HG02870 (cell line): ENCODE measurements around the gene NFATC3.
A peak's percentile ranks its signal among the peaks of the same experiment; 100 is the strongest.

ENCODE experiments used
- ATAC-seq: cut with Tn5 transposase; IDR thresholded peaks from one replicate; pipeline ENCODE4 v1.9.1; 2021; ENCODE audit warnings: mild to moderate bottlenecking, moderate library complexity; ENCODE audit not compliant: unreplicated experiment

The NFATC3 gene

DNA sequence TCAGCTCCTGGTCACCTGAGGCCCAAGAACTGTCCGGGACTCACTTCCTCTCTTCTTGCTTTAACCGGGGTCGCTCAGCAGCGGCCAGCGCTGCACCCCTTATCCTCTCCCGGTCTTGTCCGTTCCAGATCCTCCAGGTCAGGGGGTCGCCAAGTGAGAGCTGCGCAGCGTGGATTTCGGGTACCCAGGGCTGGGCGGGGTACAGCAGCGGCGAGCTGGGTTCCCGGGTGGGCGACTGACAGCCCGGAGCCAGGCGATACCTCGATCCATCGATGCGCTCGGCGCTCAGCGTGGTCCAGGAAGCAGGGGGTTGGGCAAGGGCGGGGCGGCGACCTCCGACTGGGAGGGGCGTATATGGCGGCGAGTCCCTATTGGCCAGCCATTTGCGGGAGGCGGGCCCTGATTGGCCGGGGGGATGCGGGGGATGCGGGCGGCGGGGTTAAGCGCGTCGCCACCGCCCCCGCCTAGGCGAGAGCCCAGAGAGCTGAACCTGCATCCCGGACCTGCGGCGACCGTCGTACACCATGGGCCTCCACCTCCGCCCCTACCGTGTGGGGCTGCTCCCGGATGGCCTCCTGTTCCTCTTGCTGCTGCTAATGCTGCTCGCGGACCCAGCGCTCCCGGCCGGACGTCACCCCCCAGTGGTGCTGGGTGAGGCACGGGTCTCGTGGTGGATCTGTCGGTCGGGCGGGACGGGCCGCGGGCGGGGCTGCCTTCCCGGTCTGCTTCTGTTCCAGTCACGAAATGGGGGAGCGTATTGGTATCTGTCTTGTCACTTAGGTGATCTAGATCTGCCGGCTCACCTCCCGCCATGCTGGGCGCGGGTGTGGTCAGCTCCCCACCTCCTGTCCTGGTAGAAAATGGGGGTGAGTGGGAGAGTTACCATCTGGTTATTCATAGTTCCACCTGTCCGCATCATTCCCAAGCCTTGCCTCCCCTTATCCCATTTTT is 160.0 kb downstream of the NFATC3 start, which contains the start of gene PLA2G15:
TSS of gene PLA2G15 (plus strand) at position 471 of the 951 bp plus-strand sequence. CDS start at position 525, 54 bp downstream.
- peak; percentile 88 for ATAC-seq

DNA sequence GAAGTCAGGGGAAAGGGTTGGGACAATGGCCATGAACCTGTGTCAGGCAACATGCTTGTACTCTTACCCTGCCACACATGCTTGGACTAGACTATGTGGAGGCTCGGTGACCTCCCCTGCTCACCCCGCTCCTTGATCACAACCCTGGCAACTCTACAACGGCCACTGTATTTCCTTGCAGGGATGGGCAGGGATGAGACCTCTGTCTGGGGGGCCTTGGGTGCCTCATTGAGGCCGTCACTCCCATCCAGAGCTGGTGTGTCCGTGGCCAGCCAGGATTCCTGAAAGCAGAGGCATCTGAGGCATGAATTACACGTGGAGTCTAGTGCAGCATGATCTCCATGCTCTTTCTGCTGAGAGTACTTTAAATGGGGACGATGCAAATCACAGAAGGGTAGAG is 161.0 kb downstream of the NFATC3 start:
- no peak for ATAC-seq

DNA sequence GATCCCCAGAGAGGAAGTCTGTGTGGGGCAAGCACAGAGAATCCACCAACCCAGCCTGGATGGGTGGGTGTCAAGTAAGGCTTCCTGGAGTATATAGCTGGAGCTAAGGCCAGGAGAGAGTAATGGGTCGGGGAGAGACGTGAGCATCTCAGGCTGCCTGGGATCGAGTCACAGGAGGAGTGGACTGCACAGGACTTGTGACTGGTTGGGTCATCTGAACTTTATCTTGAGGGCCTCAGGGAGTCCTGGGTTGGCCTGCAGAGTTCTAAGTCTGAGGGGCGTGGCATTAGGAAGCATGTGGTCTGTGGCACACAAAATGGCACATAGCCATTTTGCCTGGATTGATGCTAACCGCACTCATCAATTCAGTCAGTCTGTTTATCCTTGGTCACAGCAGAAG is 161.5 kb downstream of the NFATC3 start:
- ATAC-seq, result no peak

DNA sequence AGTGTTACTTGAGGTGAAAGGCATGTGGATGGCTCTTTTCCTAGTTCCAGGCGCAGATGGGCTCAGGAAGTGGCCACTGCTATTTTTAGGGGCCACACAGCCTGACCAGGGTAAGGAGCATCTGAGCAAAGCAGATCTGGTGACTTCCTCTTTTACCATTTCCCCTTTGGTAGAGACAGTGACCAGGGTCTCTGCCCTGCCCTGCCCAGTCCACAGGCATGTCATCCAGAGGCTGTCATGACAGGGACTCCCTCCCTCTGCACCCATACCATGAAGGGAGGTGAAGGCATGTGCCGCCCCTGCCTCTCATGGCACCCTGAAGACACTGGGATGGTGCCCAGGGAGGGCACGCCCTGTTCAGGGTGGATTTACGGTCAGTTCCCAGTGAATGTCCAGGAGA is 162.2 kb downstream of the NFATC3 start:
- ATAC-seq, result no peak

DNA sequence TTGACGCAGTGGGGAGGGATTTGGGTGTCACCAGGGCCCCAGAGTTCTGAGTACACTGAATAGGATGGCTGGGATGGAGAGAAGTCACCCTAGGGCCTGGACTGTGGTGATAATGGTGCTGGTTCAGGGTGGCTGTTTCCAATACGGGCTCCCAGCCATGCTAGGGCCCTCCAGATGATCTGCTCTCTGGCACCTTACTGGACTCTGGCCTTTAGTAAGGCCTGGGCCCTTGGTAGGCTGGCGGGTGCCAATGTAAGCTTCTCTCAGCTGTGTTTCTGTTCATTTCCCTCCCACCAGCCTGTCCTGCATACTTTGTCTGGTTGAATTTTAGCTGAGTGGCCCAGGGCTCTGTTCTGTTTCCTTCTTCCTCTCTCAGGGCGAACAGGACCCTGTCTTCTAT is 162.8 kb downstream of the NFATC3 start:
- no peak for ATAC-seq

DNA sequence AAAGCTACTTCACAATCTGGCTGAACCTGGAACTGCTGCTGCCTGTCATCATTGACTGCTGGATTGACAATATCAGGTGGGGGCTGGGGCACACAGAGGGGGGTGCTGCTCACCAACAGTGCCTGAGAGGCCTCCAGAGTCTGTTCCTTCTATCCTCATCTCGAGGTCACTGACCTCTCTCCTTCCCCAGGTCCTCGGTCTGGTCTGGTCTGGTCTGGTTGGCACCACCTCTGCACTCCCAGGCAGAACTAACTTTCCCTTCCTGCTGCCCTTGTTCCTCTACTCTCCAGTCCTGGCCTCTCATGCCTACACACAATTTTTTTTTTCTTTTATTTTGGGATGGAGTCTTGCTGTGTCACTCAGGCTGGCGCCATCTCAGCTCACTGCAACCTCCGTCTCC is 164.2 kb downstream of the NFATC3 start:
- ATAC-seq, result no peak

DNA sequence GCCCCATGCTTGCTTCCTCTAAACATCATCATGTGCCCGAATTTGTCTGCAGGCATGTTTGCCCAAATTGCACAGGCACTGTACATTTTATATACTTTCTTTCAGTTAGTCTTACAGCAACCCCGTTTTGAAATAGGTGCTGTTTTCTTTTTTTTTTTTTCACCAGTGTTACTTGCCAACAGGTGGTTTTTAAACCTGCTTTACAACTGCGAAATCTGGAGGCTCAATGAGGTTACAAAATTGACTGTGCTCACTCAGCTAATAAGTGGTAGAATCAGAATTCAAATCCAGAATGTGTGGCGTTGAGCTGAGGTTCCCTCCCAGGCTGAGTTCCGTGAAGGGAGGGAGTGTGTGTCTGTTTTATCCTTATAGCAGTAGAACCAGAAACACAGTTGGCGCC is 165.8 kb downstream of the NFATC3 start:
- ATAC-seq, result no peak

DNA sequence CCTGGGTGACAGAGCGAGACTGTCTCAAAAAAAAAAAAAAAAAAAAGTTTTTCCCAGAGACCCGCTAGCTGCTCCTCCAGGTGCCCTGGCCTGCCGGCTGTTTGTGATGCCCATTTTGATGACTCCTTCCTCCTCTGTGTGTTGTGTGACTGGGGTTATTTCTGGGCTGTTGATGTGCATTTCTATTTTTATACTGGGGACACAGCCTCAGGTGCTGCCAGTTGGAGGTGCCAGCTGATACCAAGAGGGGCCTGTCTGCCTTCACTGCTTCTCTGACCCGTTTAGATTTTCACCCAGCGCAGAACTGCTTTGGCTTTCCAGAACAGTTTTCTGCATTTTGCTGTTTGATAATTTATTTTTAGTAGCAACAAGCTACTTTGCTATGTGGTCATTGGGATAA is 166.7 kb downstream of the NFATC3 start:
- ATAC-seq, result no peak

DNA sequence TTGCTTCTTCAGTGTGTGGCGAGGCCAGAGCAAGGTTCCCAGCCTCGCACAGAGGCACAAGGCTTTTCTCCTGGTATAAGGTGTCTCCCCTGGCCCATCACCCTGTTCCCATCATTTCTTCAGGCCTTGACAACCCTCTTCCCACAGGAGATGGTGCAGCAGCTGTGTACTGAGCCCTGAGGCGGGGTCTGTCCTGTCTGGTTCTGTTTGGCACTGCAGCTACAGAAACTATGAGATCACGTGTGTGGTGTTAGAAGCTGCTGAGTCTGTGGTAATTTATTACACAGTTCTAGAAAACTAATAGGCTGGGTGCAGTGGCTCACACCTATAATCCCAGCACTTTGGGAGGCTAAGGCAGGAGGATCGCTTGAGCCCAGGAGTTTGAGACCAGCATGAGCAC is 167.2 kb downstream of the NFATC3 start:
- no peak for ATAC-seq

DNA sequence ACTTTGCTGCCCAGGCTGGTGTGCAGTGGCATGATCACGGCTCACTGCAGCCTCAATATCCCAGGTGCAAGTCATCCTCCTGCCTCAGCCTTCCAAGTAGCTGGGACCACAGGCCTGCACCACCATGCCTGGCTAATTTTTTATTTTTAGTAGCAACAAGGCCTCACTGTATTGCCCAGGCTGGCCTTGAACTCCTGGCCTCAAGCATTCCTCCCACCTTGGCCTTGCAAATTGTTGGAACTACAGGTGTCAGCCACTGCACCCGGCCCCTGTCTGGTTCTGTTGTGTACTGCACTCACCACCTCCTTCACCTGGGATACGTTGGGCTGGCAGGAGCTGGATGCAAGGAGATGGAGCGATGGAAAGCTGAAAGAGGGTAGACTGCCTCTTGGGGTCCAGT is 168.6 kb downstream of the NFATC3 start:
- no peak for ATAC-seq

DNA sequence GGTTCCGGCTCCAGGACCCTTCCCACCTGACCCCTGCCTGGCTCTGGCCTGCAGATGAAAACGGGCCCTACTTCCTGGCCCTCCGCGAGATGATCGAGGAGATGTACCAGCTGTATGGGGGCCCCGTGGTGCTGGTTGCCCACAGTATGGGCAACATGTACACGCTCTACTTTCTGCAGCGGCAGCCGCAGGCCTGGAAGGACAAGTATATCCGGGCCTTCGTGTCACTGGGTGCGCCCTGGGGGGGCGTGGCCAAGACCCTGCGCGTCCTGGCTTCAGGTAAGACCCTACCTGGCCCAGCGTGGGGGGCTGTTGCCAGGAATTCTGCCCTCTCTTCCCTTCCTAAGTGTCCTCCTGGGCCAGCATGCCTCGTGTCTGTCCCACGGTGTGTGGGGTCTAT is 170.5 kb downstream of the NFATC3 start:
- no peak for ATAC-seq

DNA sequence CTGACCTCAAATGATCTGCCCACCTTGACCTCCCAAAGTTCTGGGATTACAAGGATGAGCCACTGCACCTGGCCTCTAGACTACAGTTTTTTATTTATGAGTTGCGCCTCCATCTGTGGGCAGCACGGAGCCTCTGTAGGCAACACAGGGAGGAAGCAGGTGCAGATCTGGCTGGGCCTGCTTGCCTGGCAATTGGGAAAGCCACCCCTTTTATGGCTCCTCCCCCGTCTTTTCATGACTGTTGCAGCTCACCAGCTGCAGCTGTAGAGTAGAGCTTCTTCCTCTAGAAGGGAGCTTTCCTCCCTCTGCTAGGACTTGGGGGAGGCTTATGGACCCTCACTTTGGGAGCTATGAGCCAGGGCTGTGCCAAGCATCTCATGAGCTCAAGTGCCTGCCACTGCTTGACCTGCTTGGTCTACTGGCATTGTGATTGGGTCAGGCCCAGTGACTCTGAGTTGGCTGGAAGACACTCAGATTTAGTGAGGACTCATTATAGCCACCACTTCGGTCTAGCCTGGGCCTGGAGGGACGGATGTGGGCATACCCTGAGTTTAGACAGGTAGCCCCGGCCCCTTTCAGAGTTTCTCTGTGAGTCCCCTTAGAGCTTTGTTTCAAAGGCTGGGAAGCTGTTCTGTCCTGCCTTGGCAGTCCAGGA is 172.2 kb downstream of the NFATC3 start:
- no peak for ATAC-seq

DNA sequence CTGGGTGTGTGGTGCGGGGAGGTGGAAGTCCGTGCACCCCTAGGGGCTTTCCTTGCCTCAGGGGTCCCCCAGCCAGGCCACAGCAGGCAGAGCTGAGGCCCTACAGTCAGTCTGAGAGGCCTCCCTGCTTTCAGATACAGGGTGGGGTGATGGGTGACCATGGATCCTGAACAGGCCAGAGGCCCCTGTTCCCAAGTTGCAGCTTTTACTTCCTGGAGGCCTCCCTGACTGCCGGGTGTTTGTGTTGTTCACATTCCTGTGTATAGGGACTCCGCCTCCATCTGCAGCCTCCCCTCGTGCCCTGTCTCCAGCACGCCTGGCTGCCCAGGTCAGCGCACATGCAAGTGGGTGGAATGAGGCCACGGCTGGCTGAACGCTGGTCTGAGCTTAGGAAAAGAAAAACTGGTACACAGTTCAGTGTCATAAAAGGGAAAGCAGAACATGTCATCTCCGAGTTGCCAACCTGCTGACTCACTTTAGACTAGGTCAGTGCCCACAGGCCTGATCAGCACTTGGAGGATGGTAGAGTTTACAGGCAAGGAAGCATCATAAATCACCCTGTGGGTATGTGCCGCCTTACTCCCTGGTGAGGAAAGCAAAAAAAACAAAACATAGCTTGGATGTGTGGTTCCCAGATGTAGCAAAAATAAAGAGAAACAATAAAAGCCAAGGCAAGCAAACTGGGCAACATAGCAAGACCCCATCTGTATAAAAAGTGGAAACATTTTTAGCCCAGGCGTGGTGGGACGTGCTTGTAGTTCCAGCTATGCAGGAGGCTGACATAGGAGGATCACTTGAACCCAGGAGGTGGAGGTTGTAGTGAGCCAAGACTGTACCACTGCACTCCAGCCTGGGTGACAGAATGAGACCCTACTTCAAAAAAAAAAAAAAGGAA is 173.0 kb downstream of the NFATC3 start:
- no peak for ATAC-seq

DNA sequence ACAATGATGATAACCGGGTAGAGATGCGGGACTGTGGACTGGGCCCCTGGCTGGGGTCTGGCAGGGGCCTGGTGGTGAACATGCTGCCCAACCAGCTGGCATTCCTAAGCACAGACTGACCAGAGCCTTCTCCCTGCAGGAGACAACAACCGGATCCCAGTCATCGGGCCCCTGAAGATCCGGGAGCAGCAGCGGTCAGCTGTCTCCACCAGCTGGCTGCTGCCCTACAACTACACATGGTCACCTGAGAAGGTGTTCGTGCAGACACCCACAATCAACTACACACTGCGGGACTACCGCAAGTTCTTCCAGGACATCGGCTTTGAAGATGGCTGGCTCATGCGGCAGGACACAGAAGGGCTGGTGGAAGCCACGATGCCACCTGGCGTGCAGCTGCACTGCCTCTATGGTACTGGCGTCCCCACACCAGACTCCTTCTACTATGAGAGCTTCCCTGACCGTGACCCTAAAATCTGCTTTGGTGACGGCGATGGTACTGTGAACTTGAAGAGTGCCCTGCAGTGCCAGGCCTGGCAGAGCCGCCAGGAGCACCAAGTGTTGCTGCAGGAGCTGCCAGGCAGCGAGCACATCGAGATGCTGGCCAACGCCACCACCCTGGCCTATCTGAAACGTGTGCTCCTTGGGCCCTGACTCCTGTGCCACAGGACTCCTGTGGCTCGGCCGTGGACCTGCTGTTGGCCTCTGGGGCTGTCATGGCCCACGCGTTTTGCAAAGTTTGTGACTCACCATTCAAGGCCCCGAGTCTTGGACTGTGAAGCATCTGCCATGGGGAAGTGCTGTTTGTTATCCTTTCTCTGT is 174.0 kb downstream of the NFATC3 start:
- ATAC-seq, result no peak

DNA sequence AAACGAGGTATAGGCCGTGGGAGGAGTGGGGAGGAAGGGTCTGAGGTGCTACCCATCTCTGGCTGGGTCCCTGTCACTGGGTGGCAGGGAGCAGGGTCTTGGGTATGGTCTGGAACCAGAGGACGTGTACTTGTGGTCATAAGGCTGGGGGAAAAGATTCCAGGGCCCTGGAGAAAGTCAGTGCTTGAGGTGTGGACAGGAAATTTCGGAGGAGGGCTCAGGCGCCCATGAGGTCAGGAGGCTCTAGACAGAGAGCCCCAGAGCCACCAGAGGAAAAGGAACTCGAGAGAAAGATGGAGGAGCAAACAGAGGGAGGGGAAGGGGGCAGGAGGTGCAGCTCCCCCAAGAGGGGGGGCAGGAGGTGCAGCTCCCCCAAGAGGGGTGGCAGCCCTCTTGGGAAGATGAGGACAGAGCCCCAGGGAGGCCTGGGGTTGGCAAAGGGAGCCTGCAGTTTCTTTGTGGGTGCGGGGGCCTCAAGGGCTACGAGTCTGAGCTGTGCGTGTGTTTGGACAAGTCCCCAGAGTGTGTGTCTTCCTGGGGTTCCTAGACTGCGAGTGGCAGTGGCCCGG is 178.5 kb downstream of the NFATC3 start:
- ATAC-seq, result peak; percentile 6

DNA sequence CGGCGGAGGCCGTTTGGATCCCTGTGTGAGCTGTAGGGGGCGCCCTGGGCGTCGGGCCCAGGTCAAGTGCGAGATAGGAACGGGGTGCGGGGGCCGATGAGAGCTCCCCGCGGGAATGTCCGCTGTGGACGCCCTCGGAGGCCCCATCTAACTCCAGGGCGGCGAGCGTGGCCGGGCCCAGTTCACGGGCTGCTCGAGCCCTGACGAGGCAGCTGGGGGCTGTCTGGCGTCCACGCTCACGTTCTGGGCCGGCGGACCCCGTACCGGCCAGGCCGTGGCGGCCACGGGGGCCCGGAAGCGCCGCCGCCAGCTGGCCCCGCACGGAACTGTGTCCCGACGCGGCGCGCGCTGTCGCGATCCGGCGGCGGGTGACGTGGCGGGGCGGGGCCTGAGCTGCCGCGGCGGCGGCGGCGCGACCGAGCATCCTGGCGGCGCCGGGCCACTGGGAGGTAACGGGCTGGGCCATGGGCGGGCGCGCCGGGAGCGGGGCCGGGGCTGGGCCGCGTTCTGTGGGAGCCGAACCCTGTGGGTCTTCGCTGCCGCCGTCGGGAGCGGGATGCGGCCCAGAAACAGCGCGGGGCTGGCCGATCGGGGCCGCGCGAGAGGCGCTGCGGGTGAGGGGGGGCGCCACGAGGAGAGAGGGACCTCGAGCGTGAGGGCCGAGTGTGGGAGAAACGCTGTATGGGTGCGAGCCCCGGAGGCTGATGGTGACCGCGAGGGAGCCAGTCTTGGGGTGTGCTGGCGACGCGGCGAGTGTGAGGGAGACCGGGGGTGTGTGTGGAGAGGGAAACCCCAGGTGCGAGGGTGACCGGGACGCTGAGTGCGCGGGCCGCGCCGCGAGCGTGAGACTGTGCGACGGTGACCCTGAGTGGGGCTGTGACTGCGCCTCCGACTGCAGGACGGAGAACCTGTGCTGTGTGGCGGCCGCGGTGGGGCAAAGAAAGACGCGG is 179.2 kb downstream of the NFATC3 start, which contains the start of gene SLC7A6:
TSS of gene SLC7A6 (plus strand) at position 399 of the 950 bp plus-strand sequence. CDS start 10,201 bp downstream, outside the sequence.
- ATAC-seq, result peak; percentile 50

DNA sequence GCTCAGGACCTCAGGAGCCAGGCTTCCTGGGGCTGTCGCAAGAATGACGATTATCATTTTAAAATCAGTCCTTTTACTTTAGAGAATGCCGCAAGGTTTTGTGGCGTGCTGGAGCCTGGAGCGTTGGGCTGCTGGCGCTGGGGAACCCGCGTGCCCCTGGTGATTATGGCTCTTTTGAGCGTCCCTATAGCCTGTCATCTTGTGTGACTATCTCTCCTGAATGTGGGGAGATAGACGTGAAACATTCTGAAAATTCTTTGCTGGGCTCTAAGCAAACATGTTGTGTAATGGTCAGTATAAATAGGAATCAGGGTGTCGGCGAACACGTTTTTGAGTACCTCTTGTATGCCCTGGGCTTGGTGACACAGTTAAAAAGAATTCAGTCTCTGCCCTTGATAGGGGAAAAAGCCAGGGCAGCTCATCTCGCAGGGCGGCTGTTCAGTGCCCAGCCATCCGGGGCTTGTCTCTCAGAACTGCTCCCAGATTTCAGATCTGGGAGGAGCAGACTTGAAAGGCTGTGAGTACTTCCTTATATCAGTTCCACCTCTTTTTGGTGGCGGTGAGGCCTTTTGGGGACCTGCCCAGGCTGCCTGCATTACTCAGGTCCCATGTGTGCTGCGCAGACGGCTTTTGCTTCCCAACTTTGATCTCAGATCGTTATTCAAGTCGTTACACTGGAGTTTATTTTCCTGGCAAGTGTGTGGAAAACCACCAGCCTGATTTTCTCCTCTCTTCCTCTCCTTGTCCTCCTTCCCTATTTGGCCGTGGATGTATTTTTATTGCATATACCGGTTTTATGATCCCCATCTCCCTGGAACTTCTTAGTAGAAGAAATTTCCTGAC is 180.1 kb downstream of the NFATC3 start:
- ATAC-seq, result peak; percentile 8
